Hematopoietic multipotent progenitor cell treated with erythropoietin and hydrocortisone succinate and interleukin-3 and kit ligand, for 17 days (in vitro differentiated cells): ENCODE measurements around the gene CNTNAP2.

Experiments
- DNase-seq: peaks from one replicate; pipeline ENCODE4 v3.0.0-alpha.2; 2015; ENCODE audit warnings: low spot score

Gene CNTNAP2

GRCh38 chr7:147405621-147406020, 1289.0 kb downstream of the CNTNAP2 start:
- DNase-seq: no peak

- no peak for DNase-seq
Observed at GRCh38 chr7:147406521-147407135, 1290.0 kb downstream of the CNTNAP2 start.

GRCh38 chr7:147411096-147411495, 1294.5 kb downstream of the CNTNAP2 start:
- DNase-seq: no peak

- DNase-seq: no peak
Observed at GRCh38 chr7:147412109-147412508, 1295.5 kb downstream of the CNTNAP2 start.

- no peak for DNase-seq
Observed at GRCh38 chr7:147412782-147413556, 1296.4 kb downstream of the CNTNAP2 start.

GRCh38 chr7:147413557-147413870, 1296.9 kb downstream of the CNTNAP2 start:
- DNase-seq: no peak

GRCh38 chr7:147415991-147416390, 1299.4 kb downstream of the CNTNAP2 start:
- DNase-seq: no peak

- DNase-seq: no peak
Observed at GRCh38 chr7:147418966-147419365, 1302.4 kb downstream of the CNTNAP2 start.

- DNase-seq: no peak
Observed at GRCh38 chr7:147423875-147424274, 1307.3 kb downstream of the CNTNAP2 start.

- no peak for DNase-seq
Observed at GRCh38 chr7:147428075-147428474, 1311.5 kb downstream of the CNTNAP2 start.

GRCh38 chr7:147429961-147430360, 1313.4 kb downstream of the CNTNAP2 start:
- no peak for DNase-seq

- no peak for DNase-seq
Observed at GRCh38 chr7:147432079-147432478, 1315.5 kb downstream of the CNTNAP2 start.

- DNase-seq: no peak
Observed at GRCh38 chr7:147432576-147432975, 1316.0 kb downstream of the CNTNAP2 start.

- no peak for DNase-seq
Observed at GRCh38 chr7:147436718-147437117, 1320.1 kb downstream of the CNTNAP2 start.

- no peak for DNase-seq
Observed at GRCh38 chr7:147438216-147438615, 1321.6 kb downstream of the CNTNAP2 start.

GRCh38 chr7:147443942-147444341, 1327.3 kb downstream of the CNTNAP2 start:
- DNase-seq: no peak

- DNase-seq: no peak
Observed at GRCh38 chr7:147452816-147453215, 1336.2 kb downstream of the CNTNAP2 start.

- DNase-seq: no peak
Observed at GRCh38 chr7:147465223-147465622, 1348.6 kb downstream of the CNTNAP2 start.

- no peak for DNase-seq
Observed at GRCh38 chr7:147472556-147472955, 1356.0 kb downstream of the CNTNAP2 start.

GRCh38 chr7:147474862-147475261, 1358.3 kb downstream of the CNTNAP2 start:
- no peak for DNase-seq

- DNase-seq: no peak
Observed at GRCh38 chr7:147477526-147477925, 1360.9 kb downstream of the CNTNAP2 start.

- no peak for DNase-seq
Observed at GRCh38 chr7:147478796-147479195, 1362.2 kb downstream of the CNTNAP2 start.

- no peak for DNase-seq
Observed at GRCh38 chr7:147483634-147484292, 1367.2 kb downstream of the CNTNAP2 start.
